Astrocyte (in vitro differentiated cells and primary cell): ENCODE measurements around the gene FRYL.

Source experiments
- CTCF ChIP-seq: IDR thresholded peaks from 2 replicates; pipeline ENCODE4 v1.5.1; 2011; ENCODE audit warnings: low read depth, mild to moderate bottlenecking, inconsistent platforms, low read length, moderate library complexity; ENCODE audit not compliant: insufficient read depth
- EZH2 ChIP-seq: IDR thresholded peaks from 2 replicates; pipeline ENCODE4 v1.6.1; 2012; ENCODE audit warnings: mild to moderate bottlenecking, low read length, inconsistent platforms; ENCODE audit not compliant: insufficient read depth

GRCh38 chr4:48766131-48766792, 13.8 kb downstream of the FRYL start:
- TF ChIP-seq CTCF (no peak), EZH2 (no peak)
